GM23338 (cell line): ENCODE results near the gene TMEM139. TPM values are rescaled to one million over a fixed set of nuclear protein-coding genes. Genes with fewer than 3 reads are reported as not detected.

Source experiments
- ATAC-seq: fragments of 200-7000 bp; cut with Tn5 transposase; 3 replicates; pipeline ENCODE4 v1.9.1; 2020
- DNase-seq: peaks from one replicate; pipeline ENCODE4 v3.0.0-alpha.2; 2015; ENCODE audit warnings: low spot score
- H2AFZ ChIP-seq: fragments of 200-600 bp; sonication (generic); 2 replicates; pipeline ENCODE4 v1.8.0; 2016; ENCODE audit warnings: antibody characterized with exemption, mild to moderate bottlenecking, moderate library complexity
- H3F3A ChIP-seq: fragments of 200-600 bp; sonication (generic); replicated peaks from 2 replicates; pipeline ENCODE4 v1.8.0; 2017; ENCODE audit warnings: antibody characterized with exemption, mixed run types, low read depth
- H3K27ac ChIP-seq: fragments of 200-600 bp; sonication (generic); 2 replicates; pipeline ENCODE4 v1.6.1; 2016; ENCODE audit warnings: low read depth
- H3K27me3 ChIP-seq: fragments of 200-600 bp; sonication (generic); 2 replicates; pipeline ENCODE4 v1.8.0; 2016; ENCODE audit warnings: mild to moderate bottlenecking, mixed run types, moderate library complexity; ENCODE audit not compliant: insufficient read depth
- H3K36me3 ChIP-seq: fragments of 200-600 bp; sonication (generic); 2 replicates; pipeline ENCODE4 v1.8.0; 2016; ENCODE audit warnings: mild to moderate bottlenecking; ENCODE audit not compliant: insufficient read depth
- H3K4me1 ChIP-seq: fragments of 200-600 bp; sonication (generic); 2 replicates; pipeline ENCODE4 v1.8.0; 2016; ENCODE audit warnings: mild to moderate bottlenecking, moderate library complexity; ENCODE audit not compliant: insufficient read depth
- H3K4me2 ChIP-seq: fragments of 200-600 bp; sonication (generic); 2 replicates; pipeline ENCODE4 v1.7.1; 2017; ENCODE audit warnings: mixed run types
- H3K4me3 ChIP-seq: fragments of 200-600 bp; sonication (generic); 2 replicates; pipeline ENCODE4 v1.6.1; 2016; ENCODE audit warnings: mixed run types
- H3K79me2 ChIP-seq: fragments of 200-600 bp; sonication (generic); replicated peaks from 2 replicates; pipeline ENCODE4 v1.8.0; 2017; ENCODE audit warnings: mild to moderate bottlenecking; ENCODE audit not compliant: insufficient read depth
- H3K9me2 ChIP-seq: fragments of 200-600 bp; sonication (generic); 2 replicates; pipeline ENCODE4 v1.8.0; 2017; ENCODE audit not compliant: insufficient read depth
- H4K20me1 ChIP-seq: fragments of 200-600 bp; sonication (generic); replicated peaks from 2 replicates; pipeline ENCODE4 v1.8.0; 2017; ENCODE audit warnings: mild to moderate bottlenecking; ENCODE audit not compliant: insufficient read depth
- H3K27ac Mint-ChIP-seq: 2 replicates; pipeline ENCODE4 v1.8.0; 2020; ENCODE audit warnings: inconsistent platforms, mild to moderate bottlenecking, moderate library complexity, mixed read lengths
- H3K27me3 Mint-ChIP-seq: 3 replicates; pipeline ENCODE4 v1.8.0; 2022; ENCODE audit warnings: low read depth, mild to moderate bottlenecking, moderate library complexity, mixed read lengths, inconsistent platforms; ENCODE audit not compliant: insufficient read depth, poor library complexity
- H3K36me3 Mint-ChIP-seq: 3 replicates; pipeline ENCODE4 v1.8.0; 2021; ENCODE audit warnings: low read depth, mild to moderate bottlenecking, inconsistent platforms, moderate library complexity, mixed read lengths
- H3K4me1 Mint-ChIP-seq: 3 replicates; pipeline ENCODE4 v1.8.0; 2020; ENCODE audit warnings: mild to moderate bottlenecking, inconsistent platforms, mixed read lengths
- H3K4me3 Mint-ChIP-seq: 3 replicates; pipeline ENCODE4 v1.8.0; 2021; ENCODE audit warnings: moderate library complexity, mild to moderate bottlenecking, inconsistent platforms, mixed read lengths
- H3K9me3 Mint-ChIP-seq: 3 replicates; pipeline ENCODE4 v1.8.0; 2020; ENCODE audit warnings: moderate library complexity, mild to moderate bottlenecking, inconsistent platforms, mixed read lengths
- CREB1 ChIP-seq: fragments of 250-450 bp; sonication (Bioruptor Pico); IDR thresholded peaks from 2 replicates; pipeline ENCODE4 v1.5.0; 2020; ENCODE audit warnings: low read depth, mild to moderate bottlenecking, moderate library complexity
- EZH2phosphoT487 ChIP-seq: fragments of 200-600 bp; sonication (generic); IDR thresholded peaks from one replicate; pipeline ENCODE4 v1.8.1; 2018; ENCODE audit warnings: antibody characterized with exemption; ENCODE audit not compliant: unreplicated experiment
- JUNB ChIP-seq: IDR thresholded peaks from one replicate; pipeline ENCODE4 v1.6.1; 2016; ENCODE audit warnings: antibody characterized with exemption; ENCODE audit not compliant: unreplicated experiment
- NANOG ChIP-seq: IDR thresholded peaks from 2 replicates; pipeline ENCODE4 v1.6.1; 2016; ENCODE audit warnings: antibody characterized with exemption, borderline replicate concordance
- POLR2AphosphoS5 ChIP-seq: IDR thresholded peaks from 2 replicates; pipeline ENCODE4 v1.6.1; 2016; ENCODE audit warnings: antibody characterized with exemption, low read depth
- STAT1 ChIP-seq: IDR thresholded peaks from one replicate; pipeline ENCODE4 v1.6.1; 2016; ENCODE audit warnings: antibody characterized with exemption; ENCODE audit not compliant: unreplicated experiment
- ZNF114 ChIP-seq: fragments of 250-450 bp; sonication (Bioruptor Pico); IDR thresholded peaks from 2 replicates; pipeline ENCODE4 v1.5.0; 2020; ENCODE audit warnings: mild to moderate bottlenecking, moderate library complexity
- ZNF331 ChIP-seq: fragments of 250-450 bp; sonication (Bioruptor Pico); IDR thresholded peaks from 2 replicates; pipeline ENCODE4 v1.5.0; 2020; ENCODE audit warnings: low read depth, mild to moderate bottlenecking, moderate library complexity
- polyA plus RNA-seq: library from polyadenylated mRNA; unstranded; fragments of >200 nt; fragmentation: Nextera tagmentation; extraction: Ambion mirVana; gene quantifications from 2 replicates; pipeline ENCODE4 v1.2.1, GENCODE V29; 2016
- total RNA-seq: library from RNA; depleted of rRNA; stranded (reverse); fragments of >200 nt; shearing (Covaris generic); gene quantifications from 2 replicates; pipeline ENCODE4 v1.2.3, GENCODE V29; 2014
- TF ChIP-seq, protein P1 (sequence below): fragments of 250-450 bp; sonication (Bioruptor Pico); IDR thresholded peaks from 2 replicates; pipeline ENCODE4 v1.5.0; 2020; ENCODE audit warnings: mild to moderate bottlenecking, moderate library complexity
- TF ChIP-seq, protein P2 (sequence below), 2 experiments: fragments of 200-600 bp in 1 of 2; sonication (generic) in 1 of 2; conservative IDR thresholded peaks; 2 replicates each; pipeline versions ENCODE4 v1.5.1 to v1.6.1; 2016 to 2017; ENCODE audit warnings: antibody characterized with exemption in 2 of 2, low read depth in 2 of 2, mild to moderate bottlenecking in 2 of 2, moderate library complexity in 1 of 2
- TF ChIP-seq, protein P3 (sequence below): IDR thresholded peaks from 2 replicates; pipeline ENCODE4 v1.6.1; 2016; ENCODE audit warnings: antibody characterized with exemption
- TF ChIP-seq, protein P4 (sequence below): IDR thresholded peaks from one replicate; pipeline ENCODE4 v1.6.1; 2018; ENCODE audit warnings: antibody characterized with exemption; ENCODE audit not compliant: unreplicated experiment

The TMEM139 gene
- total and polyA plus RNA-seq, 2 experiments from 2014 or later: 3.3 to 3.6 TPM

DNA sequence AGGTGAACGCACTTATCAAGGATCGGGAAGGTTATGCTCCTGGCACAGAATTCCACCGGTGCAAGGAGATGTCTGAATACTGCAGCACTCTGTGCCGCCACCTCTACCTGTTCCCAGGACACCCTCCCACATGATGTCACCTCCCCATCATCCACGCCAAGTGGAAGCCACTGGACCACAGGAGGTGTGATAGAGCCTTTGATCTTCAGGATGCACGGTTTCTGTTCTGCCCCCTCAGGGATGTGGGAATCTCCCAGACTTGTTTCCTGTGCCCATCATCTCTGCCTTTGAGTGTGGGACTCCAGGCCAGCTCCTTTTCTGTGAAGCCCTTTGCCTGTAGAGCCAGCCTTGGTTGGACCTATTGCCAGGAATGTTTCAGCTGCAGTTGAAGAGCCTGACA lies 20.2 kb downstream of the TMEM139 start:
- Mint-ChIP-seq H3K27me3 (peaks cover 5% of the 10 kb centered on the region), H3K27ac (no peak overlapping the region), H3K36me3 (peaks cover 91% of the 10 kb centered on the region), H3K4me1 (no peaks in the 10 kb centered on the region), H3K4me3 (no peak overlapping the region), H3K9me3 (no peaks in the 10 kb centered on the region; the same call in 2 of the 3 replicates)
- Histone ChIP-seq H3F3A (0 out of 2 replicates have a peak, but pooled peaks cover 3% of the 10 kb centered on the region), H2AFZ (no peak overlapping the region), H3K27ac (no peak overlapping the region), H3K79me2 (no peaks in the 10 kb centered on the region; the same call in 1 of the 2 replicates), H3K9me2 (no peaks in the 10 kb centered on the region), H3K36me3 (peaks cover 67% of the 10 kb centered on the region), H3K27me3 (no peaks in the 10 kb centered on the region), H3K4me2 (no peak overlapping the region), H3K4me1 (no peaks in the 10 kb centered on the region), H3K4me3 (no peak overlapping the region), H4K20me1 (peaks cover 16% of the 10 kb centered on the region)
- ATAC-seq: no peak
- DNase-seq: no peak
- TF ChIP-seq, protein P1, sequence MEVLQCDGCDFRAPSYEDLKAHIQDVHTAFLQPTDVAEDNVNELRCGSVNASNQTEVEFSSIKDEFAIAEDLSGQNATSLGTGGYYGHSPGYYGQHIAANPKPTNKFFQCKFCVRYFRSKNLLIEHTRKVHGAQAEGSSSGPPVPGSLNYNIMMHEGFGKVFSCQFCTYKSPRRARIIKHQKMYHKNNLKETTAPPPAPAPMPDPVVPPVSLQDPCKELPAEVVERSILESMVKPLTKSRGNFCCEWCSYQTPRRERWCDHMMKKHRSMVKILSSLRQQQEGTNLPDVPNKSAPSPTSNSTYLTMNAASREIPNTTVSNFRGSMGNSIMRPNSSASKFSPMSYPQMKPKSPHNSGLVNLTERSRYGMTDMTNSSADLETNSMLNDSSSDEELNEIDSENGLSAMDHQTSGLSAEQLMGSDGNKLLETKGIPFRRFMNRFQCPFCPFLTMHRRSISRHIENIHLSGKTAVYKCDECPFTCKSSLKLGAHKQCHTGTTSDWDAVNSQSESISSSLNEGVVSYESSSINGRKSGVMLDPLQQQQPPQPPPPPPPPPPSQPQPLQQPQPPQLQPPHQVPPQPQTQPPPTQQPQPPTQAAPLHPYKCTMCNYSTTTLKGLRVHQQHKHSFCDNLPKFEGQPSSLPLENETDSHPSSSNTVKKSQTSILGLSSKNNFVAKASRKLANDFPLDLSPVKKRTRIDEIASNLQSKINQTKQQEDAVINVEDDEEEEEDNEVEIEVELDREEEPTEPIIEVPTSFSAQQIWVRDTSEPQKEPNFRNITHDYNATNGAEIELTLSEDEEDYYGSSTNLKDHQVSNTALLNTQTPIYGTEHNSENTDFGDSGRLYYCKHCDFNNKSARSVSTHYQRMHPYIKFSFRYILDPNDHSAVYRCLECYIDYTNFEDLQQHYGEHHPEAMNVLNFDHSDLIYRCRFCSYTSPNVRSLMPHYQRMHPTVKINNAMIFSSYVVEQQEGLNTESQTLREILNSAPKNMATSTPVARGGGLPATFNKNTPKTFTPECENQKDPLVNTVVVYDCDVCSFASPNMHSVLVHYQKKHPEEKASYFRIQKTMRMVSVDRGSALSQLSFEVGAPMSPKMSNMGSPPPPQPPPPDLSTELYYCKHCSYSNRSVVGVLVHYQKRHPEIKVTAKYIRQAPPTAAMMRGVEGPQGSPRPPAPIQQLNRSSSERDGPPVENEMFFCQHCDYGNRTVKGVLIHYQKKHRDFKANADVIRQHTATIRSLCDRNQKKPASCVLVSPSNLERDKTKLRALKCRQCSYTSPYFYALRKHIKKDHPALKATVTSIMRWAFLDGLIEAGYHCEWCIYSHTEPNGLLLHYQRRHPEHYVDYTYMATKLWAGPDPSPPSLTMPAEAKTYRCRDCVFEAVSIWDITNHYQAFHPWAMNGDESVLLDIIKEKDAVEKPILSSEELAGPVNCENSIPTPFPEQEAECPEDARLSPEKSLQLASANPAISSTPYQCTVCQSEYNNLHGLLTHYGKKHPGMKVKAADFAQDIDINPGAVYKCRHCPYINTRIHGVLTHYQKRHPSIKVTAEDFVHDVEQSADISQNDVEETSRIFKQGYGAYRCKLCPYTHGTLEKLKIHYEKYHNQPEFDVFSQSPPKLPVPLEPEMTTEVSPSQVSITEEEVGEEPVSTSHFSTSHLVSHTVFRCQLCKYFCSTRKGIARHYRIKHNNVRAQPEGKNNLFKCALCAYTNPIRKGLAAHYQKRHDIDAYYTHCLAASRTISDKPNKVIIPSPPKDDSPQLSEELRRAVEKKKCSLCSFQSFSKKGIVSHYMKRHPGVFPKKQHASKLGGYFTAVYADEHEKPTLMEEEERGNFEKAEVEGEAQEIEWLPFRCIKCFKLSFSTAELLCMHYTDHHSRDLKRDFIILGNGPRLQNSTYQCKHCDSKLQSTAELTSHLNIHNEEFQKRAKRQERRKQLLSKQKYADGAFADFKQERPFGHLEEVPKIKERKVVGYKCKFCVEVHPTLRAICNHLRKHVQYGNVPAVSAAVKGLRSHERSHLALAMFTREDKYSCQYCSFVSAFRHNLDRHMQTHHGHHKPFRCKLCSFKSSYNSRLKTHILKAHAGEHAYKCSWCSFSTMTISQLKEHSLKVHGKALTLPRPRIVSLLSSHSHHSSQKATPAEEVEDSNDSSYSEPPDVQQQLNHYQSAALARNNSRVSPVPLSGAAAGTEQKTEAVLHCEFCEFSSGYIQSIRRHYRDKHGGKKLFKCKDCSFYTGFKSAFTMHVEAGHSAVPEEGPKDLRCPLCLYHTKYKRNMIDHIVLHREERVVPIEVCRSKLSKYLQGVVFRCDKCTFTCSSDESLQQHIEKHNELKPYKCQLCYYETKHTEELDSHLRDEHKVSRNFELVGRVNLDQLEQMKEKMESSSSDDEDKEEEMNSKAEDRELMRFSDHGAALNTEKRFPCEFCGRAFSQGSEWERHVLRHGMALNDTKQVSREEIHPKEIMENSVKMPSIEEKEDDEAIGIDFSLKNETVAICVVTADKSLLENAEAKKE: no peak
- TF ChIP-seq ZNF114 (CRISPR knock-in tag) (no peak), NANOG (no peak), STAT1 (no peak), JUNB (no peak), EZH2phosphoT487 (no peak), ZNF331 (no peak), CREB1 (no peak), POLR2AphosphoS5 (no peak)
- TF ChIP-seq, protein P2, sequence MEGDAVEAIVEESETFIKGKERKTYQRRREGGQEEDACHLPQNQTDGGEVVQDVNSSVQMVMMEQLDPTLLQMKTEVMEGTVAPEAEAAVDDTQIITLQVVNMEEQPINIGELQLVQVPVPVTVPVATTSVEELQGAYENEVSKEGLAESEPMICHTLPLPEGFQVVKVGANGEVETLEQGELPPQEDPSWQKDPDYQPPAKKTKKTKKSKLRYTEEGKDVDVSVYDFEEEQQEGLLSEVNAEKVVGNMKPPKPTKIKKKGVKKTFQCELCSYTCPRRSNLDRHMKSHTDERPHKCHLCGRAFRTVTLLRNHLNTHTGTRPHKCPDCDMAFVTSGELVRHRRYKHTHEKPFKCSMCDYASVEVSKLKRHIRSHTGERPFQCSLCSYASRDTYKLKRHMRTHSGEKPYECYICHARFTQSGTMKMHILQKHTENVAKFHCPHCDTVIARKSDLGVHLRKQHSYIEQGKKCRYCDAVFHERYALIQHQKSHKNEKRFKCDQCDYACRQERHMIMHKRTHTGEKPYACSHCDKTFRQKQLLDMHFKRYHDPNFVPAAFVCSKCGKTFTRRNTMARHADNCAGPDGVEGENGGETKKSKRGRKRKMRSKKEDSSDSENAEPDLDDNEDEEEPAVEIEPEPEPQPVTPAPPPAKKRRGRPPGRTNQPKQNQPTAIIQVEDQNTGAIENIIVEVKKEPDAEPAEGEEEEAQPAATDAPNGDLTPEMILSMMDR (conservative IDR thresholded peaks at IDR 0.05; ENCODE audit: low read depth in 2 of 2): no peak
- TF ChIP-seq, protein P3, sequence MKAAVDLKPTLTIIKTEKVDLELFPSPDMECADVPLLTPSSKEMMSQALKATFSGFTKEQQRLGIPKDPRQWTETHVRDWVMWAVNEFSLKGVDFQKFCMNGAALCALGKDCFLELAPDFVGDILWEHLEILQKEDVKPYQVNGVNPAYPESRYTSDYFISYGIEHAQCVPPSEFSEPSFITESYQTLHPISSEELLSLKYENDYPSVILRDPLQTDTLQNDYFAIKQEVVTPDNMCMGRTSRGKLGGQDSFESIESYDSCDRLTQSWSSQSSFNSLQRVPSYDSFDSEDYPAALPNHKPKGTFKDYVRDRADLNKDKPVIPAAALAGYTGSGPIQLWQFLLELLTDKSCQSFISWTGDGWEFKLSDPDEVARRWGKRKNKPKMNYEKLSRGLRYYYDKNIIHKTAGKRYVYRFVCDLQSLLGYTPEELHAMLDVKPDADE: no peak
- TF ChIP-seq, protein P4, sequence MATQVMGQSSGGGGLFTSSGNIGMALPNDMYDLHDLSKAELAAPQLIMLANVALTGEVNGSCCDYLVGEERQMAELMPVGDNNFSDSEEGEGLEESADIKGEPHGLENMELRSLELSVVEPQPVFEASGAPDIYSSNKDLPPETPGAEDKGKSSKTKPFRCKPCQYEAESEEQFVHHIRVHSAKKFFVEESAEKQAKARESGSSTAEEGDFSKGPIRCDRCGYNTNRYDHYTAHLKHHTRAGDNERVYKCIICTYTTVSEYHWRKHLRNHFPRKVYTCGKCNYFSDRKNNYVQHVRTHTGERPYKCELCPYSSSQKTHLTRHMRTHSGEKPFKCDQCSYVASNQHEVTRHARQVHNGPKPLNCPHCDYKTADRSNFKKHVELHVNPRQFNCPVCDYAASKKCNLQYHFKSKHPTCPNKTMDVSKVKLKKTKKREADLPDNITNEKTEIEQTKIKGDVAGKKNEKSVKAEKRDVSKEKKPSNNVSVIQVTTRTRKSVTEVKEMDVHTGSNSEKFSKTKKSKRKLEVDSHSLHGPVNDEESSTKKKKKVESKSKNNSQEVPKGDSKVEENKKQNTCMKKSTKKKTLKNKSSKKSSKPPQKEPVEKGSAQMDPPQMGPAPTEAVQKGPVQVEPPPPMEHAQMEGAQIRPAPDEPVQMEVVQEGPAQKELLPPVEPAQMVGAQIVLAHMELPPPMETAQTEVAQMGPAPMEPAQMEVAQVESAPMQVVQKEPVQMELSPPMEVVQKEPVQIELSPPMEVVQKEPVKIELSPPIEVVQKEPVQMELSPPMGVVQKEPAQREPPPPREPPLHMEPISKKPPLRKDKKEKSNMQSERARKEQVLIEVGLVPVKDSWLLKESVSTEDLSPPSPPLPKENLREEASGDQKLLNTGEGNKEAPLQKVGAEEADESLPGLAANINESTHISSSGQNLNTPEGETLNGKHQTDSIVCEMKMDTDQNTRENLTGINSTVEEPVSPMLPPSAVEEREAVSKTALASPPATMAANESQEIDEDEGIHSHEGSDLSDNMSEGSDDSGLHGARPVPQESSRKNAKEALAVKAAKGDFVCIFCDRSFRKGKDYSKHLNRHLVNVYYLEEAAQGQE: no peak
